Heart left ventricle (tissue), 16 donors: ENCODE results near the gene PI4KA. TPM values are rescaled to one million over a fixed set of nuclear protein-coding genes. Genes with fewer than 3 reads are reported as not detected.

ENCODE experiments used
- ATAC-seq, 4 donors: fragments of 200-7000 bp; cut with Tn5 transposase; one replicate each; pipeline ENCODE4 v1.9.1; 2020 to 2022; ENCODE audit warnings: moderate library complexity in 4 of 4, mild to moderate bottlenecking in 3 of 4, moderate number of reproducible peaks in 1 of 4
- DNase-seq, 5 donors: peaks; one replicate each; pipeline ENCODE4 v3.0.0-alpha.2; 2020
- H3K27ac ChIP-seq, 12 donors: fragments of 200-600 bp; sonication (generic) in 4 of 12; one replicate each; pipeline versions ENCODE4 v1.5.0 to v1.8.0; 2016 to 2022; ENCODE audit warnings: mild to moderate bottlenecking in 2 of 12
- H3K27me3 ChIP-seq, 9 donors: fragments of 200-600 bp; sonication (generic) in 2 of 9; one replicate each; pipeline versions ENCODE4 v1.5.1 to v1.8.0; 2016 to 2022; ENCODE audit warnings: mild to moderate bottlenecking in 3 of 9
- H3K36me3 ChIP-seq, 9 donors: fragments of 200-600 bp; sonication (generic) in 2 of 9; one replicate each; pipeline versions ENCODE4 v1.5.0 to v1.8.0; 2018 to 2022; ENCODE audit warnings: mild to moderate bottlenecking in 2 of 9
- H3K4me1 ChIP-seq, 12 donors: fragments of 200-600 bp; sonication (generic) in 4 of 12; one replicate each; pipeline versions ENCODE4 v1.5.0 to v1.8.0; 2016 to 2022; ENCODE audit warnings: mild to moderate bottlenecking in 3 of 12
- H3K4me3 ChIP-seq, 12 donors: fragments of 200-600 bp; sonication (generic) in 4 of 12; one replicate each; pipeline versions ENCODE4 v1.5.0 to v1.8.0; 2017 to 2022; ENCODE audit warnings: mild to moderate bottlenecking in 9 of 12, moderate library complexity in 4 of 12
- H3K9me3 ChIP-seq, 12 donors: fragments of 200-600 bp; sonication (generic) in 4 of 12; one replicate each; pipeline versions ENCODE4 v1.5.0 to v1.8.0; 2016 to 2022; ENCODE audit warnings: mild to moderate bottlenecking in 1 of 12
- POLR2A ChIP-seq, 2 donors: fragments of 450-650 bp; IDR thresholded peaks; one replicate each; pipeline ENCODE4 v1.6.1; 2017; ENCODE audit warnings: antibody characterized with exemption in 2 of 2, mild to moderate bottlenecking in 2 of 2, moderate library complexity in 2 of 2
- WGBS, 4 donors: extraction: QIAGEN DNeasy Blood & Tissue Kit in 2 of 4; methylation state at CpG; one replicate each; pipeline versions ENCODE4 v1.1.5 to v1.1.7; 2013 to 2018; 5-methylcytosine and 5-hydroxymethylcytosine counted together
- intact Hi-C, 10 donors: fragments of 100-400 bp; cut with DNase I; formaldehyde crosslinking; loops; one replicate each; pipeline versions ENCODE4 v1.11.1 to v1.14.2; 2022
- polyA plus RNA-seq, 2 donors: library from polyadenylated mRNA; stranded (reverse); fragments of 200-250 nt; gene quantifications; one replicate each; pipeline ENCODE4 v1.2.3, GENCODE V29; 2013
- total RNA-seq, 9 donors: library from RNA; depleted of rRNA in 2 of 9; stranded (reverse); fragments of >200 nt in 2 of 9; fragmentation: NEBNext Ultra II Directional in 3 of 9; extraction: Animal tissue kit (Norgen Biotek cat#: 25700) in 3 of 9; gene quantifications; one replicate each; pipeline versions ENCODE4 v1.1.0 to v1.2.4, GENCODE V29; 2016 to 2023
- TF ChIP-seq, protein P1 (sequence below), 12 donors: fragments of 200-600 bp; sonication (generic) in 4 of 12; IDR thresholded peaks; one replicate each; pipeline versions ENCODE4 v1.5.0 to v1.8.0; 2018 to 2022; ENCODE audit warnings: antibody characterized with exemption in 12 of 12, mild to moderate bottlenecking in 5 of 12
- donor health status: ischemic (EF 13 %, LVEDD 7.1; RV severe dilation, severe dysfunction).
- donor health status: healthy with polysubstance abuse.
- donor health status: DM: no; HTN: yes; CAD: no.
- donor health status: DM: no; HTN: no; CAD: no.
- donor health status: ischemic (EF 25% LVEDD 6.9; RV normal size, moderate dysfunction).
- donor health status: ischemic (EF 25% LVEDD 5.7; RV mildly dilated, moderate dysfunction).
- donor health status: healthy.
- donor health status: DM: yes; HTN: yes; CAD: no.
- donor health status: ischemic (EF 35%, LVEDD 5.7; RV mildly dilated, moderate dysfunction).
- donor health status: nonischemic (EF 11% LVEDD 7.7; RV severe dilation, severe dysfunction).
- donor health status: DM: yes; HTN: yes; CAD: no.
- donor health status: PGD.
- donor health status: ischemic (EF 29% LVEDD 5.4; RV normal size, mild dysfunction).
- donor health status: nonischemic (EF 23%, LVEDD 6.1; RV moderate dilation, normal function).

Gene PI4KA
- total and polyA plus RNA-seq, 11 donors: 20.6 to 66.4 (median 46.9) TPM

- H3K4me3 ChIP-seq: no peak overlapping the region
- no peak overlapping the region for H3K27ac ChIP-seq
- intact Hi-C loops: no loop called here
- H3K4me1 ChIP-seq: no peaks in the 10 kb centered on the region
- no peak for ATAC-seq
- H3K36me3 ChIP-seq: peaks cover 2 to 62% (median 47%) of the 10 kb centered on the region in 9 donors
- no peaks in the 10 kb centered on the region for H3K9me3 ChIP-seq
- DNase-seq: no peak
- H3K27me3 ChIP-seq: no peaks in the 10 kb centered on the region
- whole genome bisulfite sequencing, 4 donors: 90 to 96% (median 92%) methylated on average over 2 of the region's 2 CpGs
- TF ChIP-seq POLR2A (IDR thresholded peaks at IDR 0.05): no peak
Observed at GRCh38 chr22:20765938-20766337, 92.7 kb downstream of the PI4KA start.

GRCh38 chr22:20764729-20765128 is 93.9 kb downstream of the PI4KA start:
- H3K4me1 ChIP-seq: no peaks in the 10 kb centered on the region
- ATAC-seq (no peak), DNase-seq (no peak)
- no peaks in the 10 kb centered on the region for H3K27me3 ChIP-seq
- TF ChIP-seq, protein P1, sequence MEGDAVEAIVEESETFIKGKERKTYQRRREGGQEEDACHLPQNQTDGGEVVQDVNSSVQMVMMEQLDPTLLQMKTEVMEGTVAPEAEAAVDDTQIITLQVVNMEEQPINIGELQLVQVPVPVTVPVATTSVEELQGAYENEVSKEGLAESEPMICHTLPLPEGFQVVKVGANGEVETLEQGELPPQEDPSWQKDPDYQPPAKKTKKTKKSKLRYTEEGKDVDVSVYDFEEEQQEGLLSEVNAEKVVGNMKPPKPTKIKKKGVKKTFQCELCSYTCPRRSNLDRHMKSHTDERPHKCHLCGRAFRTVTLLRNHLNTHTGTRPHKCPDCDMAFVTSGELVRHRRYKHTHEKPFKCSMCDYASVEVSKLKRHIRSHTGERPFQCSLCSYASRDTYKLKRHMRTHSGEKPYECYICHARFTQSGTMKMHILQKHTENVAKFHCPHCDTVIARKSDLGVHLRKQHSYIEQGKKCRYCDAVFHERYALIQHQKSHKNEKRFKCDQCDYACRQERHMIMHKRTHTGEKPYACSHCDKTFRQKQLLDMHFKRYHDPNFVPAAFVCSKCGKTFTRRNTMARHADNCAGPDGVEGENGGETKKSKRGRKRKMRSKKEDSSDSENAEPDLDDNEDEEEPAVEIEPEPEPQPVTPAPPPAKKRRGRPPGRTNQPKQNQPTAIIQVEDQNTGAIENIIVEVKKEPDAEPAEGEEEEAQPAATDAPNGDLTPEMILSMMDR (IDR thresholded peaks at IDR 0.05): no peak
- no peak for TF ChIP-seq POLR2A (IDR thresholded peaks at IDR 0.05)
- no peak overlapping the region for H3K4me3 ChIP-seq
- intact Hi-C loops: no loop called here
- peaks cover 2 to 74% (median 57%) of the 10 kb centered on the region in 9 donors for H3K36me3 ChIP-seq
- no peak overlapping the region for H3K27ac ChIP-seq
- H3K9me3 ChIP-seq: no peaks in the 10 kb centered on the region
- 94 to 100% (median 96%) methylated on average over 10 of the region's 10 CpGs for WGBS, 4 donors

DNA sequence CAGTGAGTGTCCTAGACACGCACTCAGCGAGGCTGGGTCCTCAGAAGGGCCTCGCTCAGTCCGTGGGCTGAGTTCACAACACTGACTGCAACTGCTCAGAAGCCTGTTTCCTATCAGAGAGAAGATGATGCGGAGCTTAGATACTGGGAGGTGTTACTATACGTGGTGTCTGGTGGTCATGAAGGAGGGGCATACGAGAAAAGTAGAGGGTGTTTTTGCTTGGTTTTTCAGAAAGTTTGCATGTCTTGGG is 94.2 kb downstream of the PI4KA start:
- Histone ChIP-seq H3K9me3 (no peaks in the 10 kb centered on the region), H3K27me3 (no peaks in the 10 kb centered on the region), H3K27ac (no peak overlapping the region), H3K4me1 (no peaks in the 10 kb centered on the region), H3K4me3 (no peak overlapping the region), H3K36me3 (peaks cover 2 to 78% (median 58%) of the 10 kb centered on the region in 9 donors)
- DNase-seq: no peak
- 83 to 97% (median 88%) methylated on average over 7 of the region's 7 CpGs for whole genome bisulfite sequencing, 4 donors
- intact Hi-C loops: no loop called here
- ATAC-seq: peak in 1 of 4 donors; percentile 15
- TF ChIP-seq, protein P1 (IDR thresholded peaks at IDR 0.05): no peak
- no peak for TF ChIP-seq POLR2A (IDR thresholded peaks at IDR 0.05)

- Histone ChIP-seq H3K4me1 (no peaks in the 10 kb centered on the region), H3K27me3 (no peaks in the 10 kb centered on the region), H3K4me3 (no peak overlapping the region), H3K27ac (no peak overlapping the region), H3K9me3 (no peaks in the 10 kb centered on the region), H3K36me3 (peaks cover 2 to 80% (median 64%) of the 10 kb centered on the region in 9 donors)
- intact Hi-C loops: no loop called here
- TF ChIP-seq, protein P1 (IDR thresholded peaks at IDR 0.05): no peak
- no peak for TF ChIP-seq POLR2A (IDR thresholded peaks at IDR 0.05)
- DNase-seq: no peak
- WGBS, 4 donors: 79 to 96% (median 83%) methylated on average over 13 of the region's 13 CpGs
- ATAC-seq: no peak
Observed at GRCh38 chr22:20763630-20764470, 94.8 kb downstream of the PI4KA start.
